Left lung (tissue), 10 donors: Measurements from ENCODE around the gene SLC22A13. TPM values are rescaled to one million over a fixed set of nuclear protein-coding genes. Genes with fewer than 3 reads are reported as not detected.
"Not testable (repeated sequence)": the region's sequence is repeated elsewhere in the genome, so short reads cannot be mapped to it uniquely, and the experiment has no call there.

Experiments used
- ATAC-seq: fragments of 200-7000 bp; cut with Tn5 transposase; one replicate; pipeline ENCODE4 v1.9.1; 2020; ENCODE audit warnings: moderate library complexity
- DNase-seq, 4 donors: peaks; one replicate each; pipeline ENCODE4 v3.0.0-alpha.2; 2013 to 2020
- H3K27ac ChIP-seq, 2 donors: fragments of 200-600 bp; sonication (generic) in 1 of 2; one replicate each; pipeline versions ENCODE4 v1.5.0 to v1.8.0; 2020 to 2021
- H3K27me3 ChIP-seq, 2 donors: fragments of 200-600 bp; sonication (generic) in 1 of 2; one replicate each; pipeline versions ENCODE4 v1.5.0 to v1.8.0; 2020 to 2021
- H3K36me3 ChIP-seq, 2 donors: fragments of 200-600 bp; sonication (generic) in 1 of 2; one replicate each; pipeline versions ENCODE4 v1.5.0 to v1.8.0; 2020 to 2021
- H3K4me1 ChIP-seq, 2 donors: fragments of 200-600 bp; one replicate each; pipeline ENCODE4 v1.8.0; 2021
- H3K4me3 ChIP-seq, 2 donors: fragments of 200-600 bp; sonication (generic) in 1 of 2; one replicate each; pipeline versions ENCODE4 v1.5.0 to v1.8.0; 2020 to 2021; ENCODE audit warnings: mild to moderate bottlenecking in 1 of 2
- H3K9me3 ChIP-seq, 2 donors: fragments of 200-600 bp; sonication (generic) in 1 of 2; one replicate each; pipeline versions ENCODE4 v1.5.0 to v1.8.0; 2020 to 2021
- intact Hi-C, 2 donors: fragments of 100-400 bp; cut with DNase I; formaldehyde crosslinking; loops; one replicate each; pipeline versions ENCODE4 v1.11.2 to v1.14.2; 2022
- polyA plus RNA-seq, 6 donors: library from polyadenylated mRNA; unstranded; fragments of 120-200 nt; gene quantifications; one replicate each; pipeline ENCODE4 v1.2.1, GENCODE V29; 2013; ENCODE audit not compliant: insufficient read length in 6 of 6
- total RNA-seq, 2 donors: library from RNA; stranded (reverse); fragmentation: NEBNext Ultra II Directional; extraction: Animal tissue kit (Norgen Biotek cat#: 25700); gene quantifications; one replicate each; pipeline ENCODE4 v1.2.1, GENCODE V29; 2021
- TF ChIP-seq, protein P1 (sequence below), 2 donors: fragments of 200-600 bp; sonication (generic) in 1 of 2; IDR thresholded peaks; one replicate each; pipeline versions ENCODE4 v1.5.0 to v1.8.0; 2021; ENCODE audit warnings: antibody characterized with exemption in 2 of 2
- donor health status: DM: no; HTN: yes; CAD: no.
- donor health status: DM: no; HTN: no; CAD: no.

The SLC22A13 gene
- total and polyA plus RNA-seq, 8 donors, result 0.11 to 0.68 (median 0.36) TPM

DNA sequence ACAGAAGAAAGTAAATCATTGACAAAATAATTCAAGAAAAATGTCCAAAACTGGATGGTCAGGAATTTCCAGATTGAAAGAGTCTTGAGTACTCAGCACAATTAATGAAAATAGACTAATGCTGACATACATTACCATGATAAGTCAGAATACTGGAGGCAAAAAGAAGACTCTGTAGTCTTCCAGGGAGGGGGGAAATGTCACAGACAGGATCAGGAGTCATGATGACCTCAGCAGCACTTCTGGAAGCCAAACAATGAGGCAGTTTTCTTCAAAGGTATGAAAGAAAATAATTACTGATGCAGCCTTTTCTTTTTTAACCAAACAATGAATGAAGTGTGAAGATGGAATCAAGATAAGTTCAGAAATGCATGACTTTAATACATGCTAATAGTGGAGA, 30.1 kb upstream of the SLC22A13 start:
- no peak overlapping the region for H3K27ac ChIP-seq
- H3K36me3 ChIP-seq, result peaks cover 0 to 69% of the 10 kb centered on the region in 2 donors
- DNase-seq, result no peak

GRCh38 chr3:38238416-38239008, 27.1 kb upstream of the SLC22A13 start:
- Histone ChIP-seq H3K4me1 (no peaks in the 10 kb centered on the region), H3K4me3 (no peak overlapping the region), H3K9me3 (peaks cover 0 to 21% of the 10 kb centered on the region in 2 donors), H3K27me3 (no peaks in the 10 kb centered on the region), H3K27ac (no peak overlapping the region), H3K36me3 (peaks cover 0 to 67% of the 10 kb centered on the region in 2 donors)
- no peak for DNase-seq
- TF ChIP-seq, protein P1, sequence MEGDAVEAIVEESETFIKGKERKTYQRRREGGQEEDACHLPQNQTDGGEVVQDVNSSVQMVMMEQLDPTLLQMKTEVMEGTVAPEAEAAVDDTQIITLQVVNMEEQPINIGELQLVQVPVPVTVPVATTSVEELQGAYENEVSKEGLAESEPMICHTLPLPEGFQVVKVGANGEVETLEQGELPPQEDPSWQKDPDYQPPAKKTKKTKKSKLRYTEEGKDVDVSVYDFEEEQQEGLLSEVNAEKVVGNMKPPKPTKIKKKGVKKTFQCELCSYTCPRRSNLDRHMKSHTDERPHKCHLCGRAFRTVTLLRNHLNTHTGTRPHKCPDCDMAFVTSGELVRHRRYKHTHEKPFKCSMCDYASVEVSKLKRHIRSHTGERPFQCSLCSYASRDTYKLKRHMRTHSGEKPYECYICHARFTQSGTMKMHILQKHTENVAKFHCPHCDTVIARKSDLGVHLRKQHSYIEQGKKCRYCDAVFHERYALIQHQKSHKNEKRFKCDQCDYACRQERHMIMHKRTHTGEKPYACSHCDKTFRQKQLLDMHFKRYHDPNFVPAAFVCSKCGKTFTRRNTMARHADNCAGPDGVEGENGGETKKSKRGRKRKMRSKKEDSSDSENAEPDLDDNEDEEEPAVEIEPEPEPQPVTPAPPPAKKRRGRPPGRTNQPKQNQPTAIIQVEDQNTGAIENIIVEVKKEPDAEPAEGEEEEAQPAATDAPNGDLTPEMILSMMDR (IDR thresholded peaks at IDR 0.05), result no peak
- ATAC-seq, result no peak
- intact Hi-C loops, result no loop called here

More for the DNA sequence above, 30.1 kb upstream of the SLC22A13 start:
- H3K9me3 ChIP-seq, result peaks cover 0 to 21% of the 10 kb centered on the region in 2 donors
- intact Hi-C loops, result no loop called here
- TF ChIP-seq, protein P1 (IDR thresholded peaks at IDR 0.05), result no peak
- no peak for ATAC-seq
- no peak overlapping the region for H3K4me3 ChIP-seq
- no peaks in the 10 kb centered on the region for H3K4me1 ChIP-seq
- H3K27me3 ChIP-seq, result no peaks in the 10 kb centered on the region

- H3K27me3 ChIP-seq, intact Hi-C loops, DNase-seq, H3K4me3 ChIP-seq, ATAC-seq, H3K4me1 ChIP-seq, H3K27ac ChIP-seq: not testable (repeated sequence)
- Histone ChIP-seq H3K9me3 (peaks cover 0 to 13% of the 10 kb centered on the region in 2 donors), H3K36me3 (peaks cover 0 to 58% of the 10 kb centered on the region in 2 donors)
These were observed 22.8 kb upstream of the SLC22A13 start for GRCh38 chr3:38242812-38243211.

- TF ChIP-seq, protein P1 (IDR thresholded peaks at IDR 0.05), result no peak
- no peak overlapping the region for H3K4me3 ChIP-seq
- H3K4me1 ChIP-seq, result no peaks in the 10 kb centered on the region
- H3K27me3 ChIP-seq, result no peaks in the 10 kb centered on the region
- intact Hi-C loops, result no loop called here
- no peak overlapping the region for H3K27ac ChIP-seq
- H3K36me3 ChIP-seq, result peaks cover 0 to 64% of the 10 kb centered on the region in 2 donors
- no peaks in the 10 kb centered on the region for H3K9me3 ChIP-seq
- no peak for ATAC-seq
- DNase-seq, result no peak
These were observed 19.7 kb upstream of the SLC22A13 start for GRCh38 chr3:38245930-38246329.

GRCh38 chr3:38247366-38248035, 18.1 kb upstream of the SLC22A13 start:
- DNase-seq, result peak in 1 of 4 donors; percentile 14
- peak; percentile 96 for ATAC-seq

More at GRCh38 chr3:38247366-38248035, 18.1 kb upstream of the SLC22A13 start:
- intact Hi-C loops, result no loop called here
- Histone ChIP-seq H3K4me3 (no peak overlapping the region), H3K9me3 (no peaks in the 10 kb centered on the region), H3K36me3 (peaks cover 0 to 78% of the 10 kb centered on the region in 2 donors), H3K4me1 (no peaks in the 10 kb centered on the region), H3K27ac (no peak overlapping the region), H3K27me3 (no peaks in the 10 kb centered on the region)
- TF ChIP-seq, protein P1 (IDR thresholded peaks at IDR 0.05), result no peak
